HG02610 (cell line): ENCODE measurements around the gene KANSL1.

Experiments
- ATAC-seq: cut with Tn5 transposase; IDR thresholded peaks from one replicate; pipeline ENCODE4 v1.9.1; 2021; ENCODE audit warnings: mild to moderate bottlenecking, moderate library complexity; ENCODE audit not compliant: unreplicated experiment

KANSL1 gene

DNA sequence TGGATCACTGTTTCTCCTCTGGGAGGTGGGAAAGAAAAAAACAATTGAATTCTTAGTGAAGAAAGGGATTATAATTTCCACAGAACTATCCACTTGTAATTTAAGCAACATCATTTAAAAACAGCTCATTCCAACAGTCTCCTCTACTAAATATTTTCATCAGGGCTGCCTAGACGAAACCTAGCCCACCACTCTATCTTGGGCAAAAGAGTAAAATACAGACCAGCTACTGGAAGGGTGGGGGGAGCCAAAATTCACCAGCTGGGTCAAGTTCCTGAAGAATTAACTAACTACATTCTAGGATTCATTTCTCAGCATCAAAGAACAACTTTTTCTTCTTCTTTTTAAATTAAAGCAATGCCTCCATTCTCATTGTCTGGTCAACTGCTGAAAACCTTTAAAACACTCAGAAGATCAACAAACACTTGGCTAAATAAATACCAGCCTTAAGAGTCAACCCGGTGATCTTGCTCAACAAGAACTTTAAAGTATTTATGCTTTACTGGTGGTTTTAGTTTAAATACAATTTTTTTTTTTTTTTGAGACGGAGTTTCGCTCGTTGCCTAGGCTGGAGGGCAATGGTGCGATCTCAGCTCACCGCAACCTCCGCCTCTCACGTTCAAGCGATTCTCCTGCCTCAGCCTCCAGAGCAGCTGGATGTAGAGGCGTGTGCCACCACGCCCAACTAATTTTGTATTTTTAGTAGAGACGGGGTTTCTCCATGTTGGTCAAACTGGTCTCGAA lies 25.2 kb downstream of the KANSL1 start:
- ATAC-seq: no peak

DNA sequence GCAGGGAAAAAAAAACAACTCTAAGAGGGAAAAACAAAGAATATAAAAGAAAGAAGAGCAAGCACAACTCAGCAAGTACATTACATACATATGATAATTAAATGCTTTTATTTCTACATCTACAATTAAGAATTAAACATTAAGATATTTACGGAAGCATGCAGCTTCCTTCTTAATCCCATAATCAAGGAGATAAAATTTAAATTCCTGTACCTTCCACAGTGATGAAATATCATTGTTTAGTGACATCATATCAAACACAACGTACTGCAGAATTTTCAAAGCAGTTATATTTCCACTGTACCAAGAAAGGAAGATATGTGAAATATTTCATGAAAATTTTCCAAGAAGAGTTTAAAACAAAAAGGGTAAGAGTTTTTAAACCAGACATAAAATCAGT lies 26.0 kb downstream of the KANSL1 start:
- ATAC-seq: no peak

DNA sequence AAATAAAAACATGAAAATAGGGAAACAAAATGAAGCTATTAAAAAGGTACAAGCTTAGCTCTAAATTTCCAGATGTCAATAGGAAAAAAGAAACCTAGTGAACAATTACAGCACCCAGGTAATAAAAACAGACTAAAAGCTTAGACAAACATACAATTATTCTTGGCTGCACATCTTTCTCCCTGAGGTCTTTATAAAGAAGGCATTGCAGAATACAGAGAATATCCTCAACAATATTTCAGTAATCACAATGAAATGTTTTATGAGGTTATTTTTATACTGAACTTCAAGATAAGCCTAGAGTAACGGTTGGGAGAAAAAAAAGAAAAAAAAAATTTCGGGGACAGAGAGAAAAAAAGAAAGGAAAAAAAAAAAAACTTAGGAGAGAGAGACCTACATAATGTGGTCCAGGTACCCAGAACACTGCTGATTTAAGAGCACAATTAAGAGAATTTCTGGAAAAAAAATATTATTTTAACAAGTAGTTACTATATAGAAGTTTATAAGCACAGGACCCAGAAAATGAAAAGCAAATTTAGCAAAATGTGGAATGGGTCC lies 26.5 kb downstream of the KANSL1 start:
- no peak for ATAC-seq

DNA sequence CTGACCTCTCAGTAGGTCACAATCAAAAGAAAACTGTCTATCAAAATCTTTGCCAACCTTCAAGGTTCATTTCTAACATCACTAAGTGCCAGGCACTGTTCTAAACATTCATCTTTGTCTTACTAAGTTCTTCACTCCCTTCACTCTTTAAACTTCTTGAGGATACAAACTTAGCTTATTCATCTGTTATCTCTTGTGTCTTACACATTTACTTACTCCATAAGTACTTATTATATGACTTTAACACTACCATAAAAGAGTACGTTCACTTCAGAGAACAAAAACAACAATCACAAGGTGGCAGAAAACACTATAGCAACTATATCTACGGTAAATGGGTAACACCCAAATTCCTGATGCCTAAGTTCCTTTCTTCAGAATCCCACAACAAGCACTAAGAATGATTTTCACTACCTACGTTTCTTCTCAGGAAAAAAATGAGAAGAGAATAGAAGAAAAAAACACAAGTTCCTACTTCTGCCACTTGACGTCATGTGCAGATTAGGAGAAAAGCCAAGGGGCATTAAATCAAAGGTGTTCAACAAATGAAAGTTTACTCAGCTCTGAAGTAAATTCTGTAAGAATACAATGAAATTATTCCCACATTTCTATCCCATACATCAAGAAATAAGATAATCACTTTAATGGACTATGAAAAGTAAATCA lies 29.2 kb downstream of the KANSL1 start:
- no peak for ATAC-seq

DNA sequence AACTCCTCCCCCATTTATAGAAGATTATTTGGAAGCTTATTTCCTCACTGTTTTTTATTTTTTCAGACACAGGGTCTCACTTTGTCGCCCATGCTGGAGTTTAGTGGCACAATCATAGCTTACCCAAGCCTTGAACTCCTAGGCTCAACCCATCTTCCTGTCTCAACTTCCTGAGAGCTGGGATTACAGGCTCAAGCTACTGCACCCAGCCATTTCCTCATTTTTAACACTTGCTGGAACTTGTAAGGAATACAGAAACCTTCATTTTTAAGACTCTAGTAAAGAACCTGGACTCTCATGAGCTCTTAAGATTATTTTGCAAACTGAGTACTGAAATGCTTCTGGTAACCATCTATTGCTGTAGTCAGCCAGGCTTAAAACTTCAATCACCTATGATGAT lies 29.9 kb downstream of the KANSL1 start:
- ATAC-seq: no peak

DNA sequence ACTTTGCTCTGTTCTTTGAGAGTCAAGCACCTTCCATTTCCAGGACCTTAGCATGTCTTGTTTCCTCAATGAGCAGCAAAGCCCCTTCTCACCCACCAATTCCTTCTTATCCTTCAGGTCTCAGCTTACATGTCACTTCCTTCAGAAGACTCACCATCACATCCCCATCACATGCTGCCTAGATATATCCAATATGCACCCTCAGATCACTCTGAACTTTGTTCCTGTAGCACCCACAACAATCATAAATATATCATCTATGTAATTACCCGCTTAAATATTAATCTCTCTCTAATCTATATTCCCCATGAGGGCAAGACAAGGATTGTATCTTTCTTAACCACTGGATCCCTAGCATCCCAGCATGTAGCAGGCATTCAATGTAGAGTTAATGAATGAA lies 30.4 kb downstream of the KANSL1 start:
- ATAC-seq: no peak

DNA sequence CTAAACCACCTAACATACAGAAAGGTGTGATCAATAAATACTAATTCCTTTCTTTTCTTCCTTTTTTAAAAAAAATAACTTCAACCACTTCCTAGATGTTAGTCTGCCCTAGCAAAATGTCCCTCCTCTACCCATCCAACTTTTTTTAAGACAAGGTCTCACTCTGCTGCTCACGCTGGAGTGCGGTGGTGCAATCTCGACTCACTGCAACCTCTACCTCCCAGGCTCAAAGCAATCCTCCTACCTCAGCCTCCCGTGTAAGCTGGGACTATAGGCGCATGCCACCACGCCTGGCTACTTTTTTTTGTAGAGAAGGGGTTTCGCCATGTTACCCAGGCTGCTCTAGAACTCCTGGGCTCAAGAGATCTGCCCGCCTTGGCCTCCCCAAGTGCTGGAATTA lies 33.1 kb downstream of the KANSL1 start:
- no peak for ATAC-seq

DNA sequence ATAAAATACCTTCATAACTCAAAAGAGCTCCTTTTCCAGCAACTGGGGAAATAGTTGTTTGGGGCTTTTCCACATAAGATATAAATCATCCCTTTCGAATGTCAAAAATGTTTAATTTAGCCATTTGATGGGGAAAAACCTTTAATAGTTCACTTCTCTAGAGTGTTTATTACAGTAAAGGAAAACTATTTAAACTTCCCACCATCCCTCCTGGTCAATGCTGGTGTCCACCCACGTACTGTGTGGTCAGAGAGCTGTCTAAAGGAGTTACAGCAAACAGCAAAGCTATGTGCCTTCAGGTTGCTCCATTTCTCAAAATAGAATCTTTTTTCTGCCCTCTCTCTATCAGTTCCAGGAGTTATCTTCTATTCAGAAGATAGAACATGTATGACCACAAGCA lies 33.5 kb downstream of the KANSL1 start:
- ATAC-seq: no peak

DNA sequence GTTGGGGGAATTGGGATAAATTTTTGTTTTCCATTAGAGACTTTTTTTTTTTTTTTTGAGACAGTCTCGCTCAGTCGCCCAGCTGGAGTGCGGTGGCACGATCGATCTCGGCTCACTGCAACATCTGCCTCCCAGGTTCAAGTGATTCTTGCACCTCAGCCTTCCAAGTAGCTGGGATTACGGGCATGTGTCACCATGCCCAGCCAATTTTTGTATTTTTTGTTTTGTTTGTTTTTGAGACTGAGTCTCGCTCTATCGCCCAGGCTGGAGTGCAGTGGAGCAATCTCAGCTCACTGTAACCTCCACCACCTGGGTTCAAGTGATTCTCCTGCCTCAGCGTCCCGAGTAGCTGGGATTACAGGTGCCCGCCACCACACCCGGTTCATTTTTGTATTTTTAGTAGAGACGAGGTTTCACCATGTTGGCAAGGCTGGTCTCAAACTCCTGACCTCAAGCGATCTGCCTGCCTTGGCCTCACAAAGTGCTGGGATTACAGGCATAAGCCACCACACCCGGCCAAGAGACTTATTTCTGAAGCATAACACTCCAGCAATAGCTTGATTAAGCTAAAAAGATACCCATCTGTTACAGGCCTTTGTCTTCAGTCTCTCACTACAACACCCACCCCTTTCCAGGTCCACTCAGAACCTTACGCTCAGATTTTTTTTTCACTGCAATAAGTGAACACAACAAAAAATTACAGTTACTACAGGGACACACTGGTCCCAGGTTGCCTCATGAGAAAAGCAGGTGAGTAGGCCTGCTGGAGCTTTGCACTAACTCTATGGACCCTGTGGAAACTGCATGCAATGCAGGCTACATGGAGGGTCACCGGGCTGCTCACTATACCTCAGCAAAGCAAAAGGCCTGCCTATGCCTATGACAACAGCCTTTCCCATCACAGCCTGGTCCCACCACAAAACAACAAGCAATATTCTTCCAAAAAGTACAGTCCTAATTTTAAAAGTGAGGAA lies 34.6 kb downstream of the KANSL1 start:
- ATAC-seq: no peak

DNA sequence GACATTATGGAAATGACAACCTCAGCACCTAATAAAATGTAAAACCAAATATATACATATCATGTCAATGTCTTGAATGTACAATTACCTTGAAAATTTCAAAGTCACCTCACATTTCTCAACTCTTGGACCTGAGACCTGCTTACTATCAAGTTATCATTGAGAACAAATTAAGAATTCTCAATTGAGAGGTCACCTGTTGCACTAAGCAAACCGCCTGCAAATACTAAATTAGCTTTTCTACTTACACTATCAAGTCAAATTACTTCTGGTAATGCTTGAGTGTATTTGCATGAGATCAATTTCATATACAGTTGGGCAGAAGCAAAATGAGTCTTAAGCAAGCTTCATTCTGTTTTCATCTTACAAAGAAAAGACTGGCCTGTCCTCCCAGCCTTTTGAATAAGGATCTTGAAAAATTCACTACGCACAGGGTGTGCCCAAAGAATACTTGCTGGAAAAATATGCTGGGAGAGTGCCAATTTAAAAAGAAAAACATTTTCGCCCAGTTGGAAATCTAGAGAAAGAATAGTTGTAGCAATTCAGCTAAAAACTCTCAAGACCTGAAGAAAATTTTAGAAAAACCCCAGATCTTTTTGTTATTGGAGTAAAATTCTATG lies 35.7 kb downstream of the KANSL1 start:
- ATAC-seq: no peak

DNA sequence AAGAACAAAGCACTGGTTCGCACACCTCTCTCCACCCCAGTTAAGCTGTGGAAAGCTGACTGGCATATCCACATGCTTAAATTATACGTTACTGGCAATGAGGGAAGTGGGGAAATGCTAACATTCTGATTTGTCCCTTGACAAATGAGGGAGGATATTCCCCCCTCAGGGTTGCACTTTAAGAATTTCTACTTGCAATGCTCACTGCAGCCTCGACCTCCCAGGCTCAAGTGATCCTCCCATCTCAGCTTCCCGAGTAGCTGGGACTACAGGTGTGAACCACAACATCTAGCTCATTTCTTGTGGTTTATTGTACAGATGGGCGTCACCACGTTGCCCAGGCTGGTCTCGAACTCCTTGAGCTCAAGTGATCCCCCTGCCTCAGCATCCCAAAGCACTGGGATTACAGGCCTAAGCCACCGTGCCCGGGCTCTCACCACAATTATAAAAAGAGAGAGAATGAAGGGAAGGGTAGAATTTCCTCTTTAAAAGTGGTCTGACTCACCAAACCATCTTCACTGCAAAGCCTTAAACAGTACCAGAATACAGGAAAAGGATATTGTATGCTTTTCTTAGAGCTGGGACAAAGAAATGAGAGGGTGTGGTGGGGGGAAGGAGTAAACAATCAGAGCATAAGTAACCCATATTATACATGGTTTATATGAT lies 38.9 kb downstream of the KANSL1 start:
- ATAC-seq: no peak

DNA sequence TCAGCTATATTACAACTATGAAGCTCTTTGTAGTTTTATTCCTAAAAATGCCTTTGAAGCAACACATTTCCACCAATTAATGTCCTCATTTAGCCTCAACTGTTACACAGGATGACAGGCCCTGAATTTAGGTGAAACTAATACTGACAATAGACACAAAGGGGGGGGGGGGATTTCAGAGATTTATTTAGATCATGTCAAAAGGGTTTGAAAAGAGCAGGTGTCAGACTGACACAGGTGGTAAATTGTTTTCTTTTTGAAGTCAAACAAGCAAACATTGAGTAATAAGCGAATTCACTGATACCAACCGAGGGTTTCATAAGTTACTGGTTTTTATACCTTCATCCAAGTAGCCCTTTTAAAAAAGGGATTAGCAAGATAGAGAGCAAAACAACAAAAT lies 40.8 kb downstream of the KANSL1 start:
- peak; percentile 31 for ATAC-seq

DNA sequence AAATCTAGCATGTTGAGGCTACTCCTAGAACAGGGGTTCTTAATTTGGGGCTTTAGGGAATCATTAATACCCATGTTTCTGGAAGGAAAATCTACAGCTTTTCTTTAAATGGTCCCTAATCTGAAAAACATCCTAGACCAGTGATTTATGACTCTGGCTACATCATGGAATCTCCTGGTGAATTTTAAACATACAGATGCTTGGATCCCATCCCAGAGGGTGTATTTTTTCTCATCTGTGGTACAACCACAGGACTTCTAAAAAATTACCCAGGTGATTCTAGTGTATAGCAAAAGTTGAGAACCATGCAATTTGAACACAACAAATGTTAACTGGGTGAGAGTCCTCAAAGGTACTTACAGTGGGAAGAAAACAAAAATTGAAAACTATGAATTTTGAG lies 41.5 kb downstream of the KANSL1 start:
- no peak for ATAC-seq

DNA sequence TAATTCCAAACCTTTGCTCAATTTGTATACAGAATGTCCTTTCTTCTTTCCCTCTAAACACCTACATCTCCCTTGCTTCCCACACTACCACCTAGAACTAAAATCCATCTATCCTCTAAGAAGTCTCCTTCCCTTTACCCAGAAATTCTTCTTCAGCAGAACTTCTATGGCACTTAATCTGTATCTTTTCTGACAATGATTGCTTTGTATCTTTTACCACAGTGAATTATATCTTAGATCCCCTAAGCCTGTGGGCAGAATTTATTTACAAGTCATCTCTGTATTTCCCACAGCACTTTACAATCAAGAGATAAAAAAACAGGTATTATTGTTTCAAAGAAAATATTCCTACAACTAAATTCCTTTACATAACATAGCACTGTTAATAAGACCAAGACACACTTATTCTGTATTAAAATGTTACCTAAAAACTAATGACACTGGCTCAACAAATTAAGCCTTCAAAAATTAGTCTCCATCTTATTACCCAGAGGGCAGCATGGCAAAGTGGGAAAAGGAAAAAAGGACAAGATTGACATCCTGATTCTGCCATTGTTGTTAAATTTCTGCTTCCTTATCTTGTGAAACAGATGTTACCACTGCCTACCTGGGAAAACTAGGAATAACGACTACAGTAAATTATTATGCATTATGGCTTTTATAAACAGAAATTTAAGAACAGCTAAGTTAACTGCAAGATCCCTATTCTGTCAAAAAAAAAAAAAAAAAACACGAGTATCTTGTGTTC lies 42.8 kb downstream of the KANSL1 start:
- no peak for ATAC-seq

DNA sequence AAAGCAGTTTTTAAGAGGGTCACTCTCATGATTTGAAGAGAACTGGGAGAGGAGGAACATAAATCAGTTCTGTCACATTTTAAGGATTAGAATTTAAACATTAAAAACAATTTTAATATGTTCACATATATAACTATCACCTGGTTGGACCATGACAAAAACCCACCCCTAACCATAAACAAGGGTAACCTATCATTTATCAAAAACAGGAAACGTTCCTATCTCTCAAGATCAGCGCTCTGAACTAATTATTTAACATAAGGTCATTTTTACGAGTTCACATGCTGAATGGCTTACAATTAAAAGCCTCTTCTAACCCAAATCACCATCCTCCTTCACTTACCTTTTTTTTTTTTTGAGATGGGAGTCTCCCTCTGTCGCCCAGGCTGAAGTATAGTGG lies 45.0 kb downstream of the KANSL1 start:
- no peak for ATAC-seq

DNA sequence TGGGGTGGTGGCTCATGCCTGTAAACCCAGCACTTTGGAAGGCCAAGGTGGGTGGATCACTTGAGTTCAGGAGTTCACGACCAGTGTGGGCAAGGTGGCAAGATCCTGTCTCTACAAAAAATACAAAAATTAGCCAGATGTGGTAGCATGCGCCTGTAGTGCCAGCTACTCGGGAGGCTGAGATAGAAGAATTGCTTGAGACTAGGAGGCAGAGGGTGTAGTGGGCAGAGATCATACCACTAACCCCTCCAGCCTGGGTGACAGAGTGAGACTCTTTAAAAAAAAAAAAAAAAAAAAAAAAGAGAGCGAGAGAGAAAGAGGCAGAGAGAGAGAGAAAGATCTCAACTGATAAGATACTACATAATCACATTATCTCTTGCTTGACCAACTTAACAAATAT lies 45.9 kb downstream of the KANSL1 start:
- no peak for ATAC-seq

DNA sequence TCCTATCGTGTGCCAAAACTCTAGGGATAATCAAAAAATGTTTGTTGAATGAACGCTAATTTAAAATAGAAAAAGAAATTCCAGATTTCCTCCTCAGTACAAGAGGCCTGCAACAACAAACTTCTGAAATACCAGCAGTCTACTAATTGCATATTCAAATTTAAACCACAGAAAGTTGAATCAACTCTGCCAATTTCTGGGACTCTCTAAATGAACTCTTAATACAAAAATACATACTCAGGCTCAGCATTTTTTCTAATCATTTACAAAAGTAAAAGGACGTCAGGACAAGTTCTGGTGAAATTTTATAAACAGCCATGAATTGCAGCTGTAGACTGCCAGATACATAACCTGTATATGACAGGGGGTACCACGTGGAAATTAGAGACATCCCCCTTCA lies 49.0 kb downstream of the KANSL1 start:
- no peak for ATAC-seq

DNA sequence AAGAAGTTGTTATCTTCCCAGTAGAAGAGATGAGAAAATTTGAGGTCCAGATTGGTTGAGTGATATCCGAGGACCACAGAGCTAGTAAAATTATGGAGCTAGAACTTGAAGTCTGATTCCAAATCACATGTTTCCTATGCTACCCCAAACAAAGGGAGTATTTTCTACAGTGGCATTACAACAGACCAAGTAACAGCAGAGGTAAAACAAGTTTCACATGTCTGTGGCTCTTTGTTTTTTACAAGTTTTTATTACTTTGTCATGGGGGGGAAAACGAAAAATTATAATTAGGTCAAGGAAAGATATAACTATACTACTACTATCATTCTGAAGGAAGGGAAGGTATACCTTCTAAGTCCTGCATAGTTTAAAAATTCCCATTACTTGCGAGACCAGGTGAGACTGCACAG lies 49.4 kb downstream of the KANSL1 start:
- ATAC-seq: no peak

DNA sequence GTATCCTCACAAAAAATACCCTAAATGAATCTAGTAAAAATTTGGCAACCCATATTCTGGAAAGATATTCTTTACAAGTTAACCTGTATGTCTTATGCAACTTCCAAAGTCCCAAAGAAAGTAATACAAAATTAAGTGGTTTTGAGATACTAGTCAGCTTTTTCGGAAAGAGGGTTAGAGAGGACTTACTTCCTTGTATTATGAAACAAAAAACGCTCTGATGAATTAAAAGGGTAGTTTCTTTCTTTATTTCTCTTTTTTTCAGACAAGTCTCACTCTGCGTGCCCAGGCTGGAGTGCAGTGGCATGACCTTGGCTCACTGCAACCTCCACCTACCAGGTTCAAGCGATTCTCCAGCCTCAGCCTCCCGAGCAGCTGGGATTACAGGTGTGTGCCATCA lies 51.6 kb downstream of the KANSL1 start:
- ATAC-seq: no peak
